Left hindlimb (tissue), 1 donor: Measurements from ENCODE around the gene KMT5B.

Source experiments
- DNase-seq: peaks from one replicate; pipeline ENCODE4 v3.0.0-alpha.2; 2018

Gene KMT5B

GRCh38 chr11:68215524-68216170 is 2.6 kb upstream of the KMT5B start:
- no peak for DNase-seq

- no peak for DNase-seq
These were observed 2.0 kb upstream of the KMT5B start for GRCh38 chr11:68215087-68215445.

- peak; percentile 52 for DNase-seq
These were observed 1.3 kb upstream of the KMT5B start for GRCh38 chr11:68214173-68215086.

- peak; percentile 93 for DNase-seq
These were observed 568 bp upstream of the KMT5B start for GRCh38 chr11:68213555-68214172.

- peak; percentile 82 for DNase-seq
These were observed 518 bp downstream of the KMT5B start for GRCh38 chr11:68212421-68213134.

- DNase-seq: no peak
These were observed 1.6 kb downstream of the KMT5B start for GRCh38 chr11:68211546-68211945.

- no peak for DNase-seq
These were observed 6.9 kb downstream of the KMT5B start for GRCh38 chr11:68206211-68206610.

- no peak for DNase-seq
These were observed 8.7 kb downstream of the KMT5B start for GRCh38 chr11:68204402-68204801.

GRCh38 chr11:68202165-68202564 is 10.9 kb downstream of the KMT5B start:
- no peak for DNase-seq

GRCh38 chr11:68201492-68201891 is 11.6 kb downstream of the KMT5B start:
- DNase-seq: no peak

GRCh38 chr11:68200639-68201038 is 12.5 kb downstream of the KMT5B start:
- no peak for DNase-seq

- no peak for DNase-seq
These were observed 13.7 kb downstream of the KMT5B start for GRCh38 chr11:68199295-68199987.

GRCh38 chr11:68196219-68196618 is 16.9 kb downstream of the KMT5B start:
- no peak for DNase-seq

- DNase-seq: no peak
These were observed 18.3 kb downstream of the KMT5B start for GRCh38 chr11:68194675-68195294.

GRCh38 chr11:68193018-68193417 is 20.1 kb downstream of the KMT5B start:
- no peak for DNase-seq

GRCh38 chr11:68191661-68192579 is 21.2 kb downstream of the KMT5B start:
- no peak for DNase-seq

- no peak for DNase-seq
These were observed 23.2 kb downstream of the KMT5B start for GRCh38 chr11:68189888-68190287.

- DNase-seq: no peak
These were observed 24.0 kb downstream of the KMT5B start for GRCh38 chr11:68189082-68189481.

GRCh38 chr11:68186061-68186460 is 27.0 kb downstream of the KMT5B start:
- DNase-seq: no peak

GRCh38 chr11:68181719-68182451 is 31.2 kb downstream of the KMT5B start:
- no peak for DNase-seq
